ENCODE results near the gene CHST3. TPM values are rescaled to one million over a fixed set of nuclear protein-coding genes. Genes with fewer than 3 reads are reported as not detected.

The CHST3 gene
- polyA plus RNA-seq, 1 donor (not counting 4 experiments of a cell fraction or from before 2014, with no cell fraction given) = 12.0 TPM

GRCh38 chr10:72029414-72029813 lies 65.2 kb downstream of the CHST3 start:
- Histone ChIP-seq H3K27me3 (ENCODE audit: control insufficient read depth, extremely low read depth, insufficient read depth, low read length) (no peaks in the 10 kb centered on the region), H2AFZ (ENCODE audit: control insufficient read depth, low read length) (no peak overlapping the region), H3K4me1 (ENCODE audit: control insufficient read depth, extremely low read depth, insufficient read depth, low read length) (peaks cover 14% of the 10 kb centered on the region), H3K9ac (ENCODE audit: control insufficient read depth, extremely low read depth, insufficient read depth, low read length) (no peak overlapping the region), H4K20me1 (ENCODE audit: control insufficient read depth, extremely low read depth, insufficient read depth, low read length) (no peaks in the 10 kb centered on the region), H3K4me2 (ENCODE audit: control insufficient read depth, extremely low read depth, insufficient read depth, low read depth, low read length) (no peak overlapping the region), H3K9me1 (ENCODE audit: control insufficient read depth, extremely low read depth, insufficient read depth, low read length) (no peaks in the 10 kb centered on the region), H3K9me3 (ENCODE audit: control insufficient read depth, low read depth, low read length) (no peaks in the 10 kb centered on the region), H3K4me3 (ENCODE audit: control insufficient read depth in 2 of 3, extremely low read depth in 1 of 3, insufficient read depth in 2 of 3, low read depth in 1 of 3, low read length in 3 of 3) (no peak overlapping the region), H3K36me3 (ENCODE audit: control insufficient read depth in 2 of 2, extremely low read depth in 1 of 2, insufficient read depth in 2 of 2, low read length in 2 of 2) (no peaks in the 10 kb centered on the region), H3K79me2 (ENCODE audit: control insufficient read depth, insufficient read depth, low read length) (no peaks in the 10 kb centered on the region), H3K27ac (ENCODE audit: control insufficient read depth, insufficient read depth, low read length) (no peak overlapping the region)
- TF ChIP-seq CTCF (optimal IDR thresholded peaks at IDR 0.05 in 1 of 3, IDR thresholded peaks at IDR 0.05 in 1 of 3, conservative IDR thresholded peaks at IDR 0.05 in 1 of 3; ENCODE audit: extremely low read depth in 1 of 3, insufficient read depth in 2 of 3, low read length in 3 of 3) (no peak), EZH2 (IDR thresholded peaks at IDR 0.05; ENCODE audit: low read length) (no peak)
- no peak for FAIRE-seq
- dilution Hi-C loops (cut with MboI; ENCODE audit: extremely low pct_ligation_motif_present, low sequenced_read_pairs) = no loop called here
- DNase-seq (ENCODE audit: low read depth, low spot score) = no peak

GRCh38 chr10:72030762-72031543 lies 66.8 kb downstream of the CHST3 start:
- TF ChIP-seq CTCF (optimal IDR thresholded peaks at IDR 0.05 in 1 of 3, IDR thresholded peaks at IDR 0.05 in 1 of 3, conservative IDR thresholded peaks at IDR 0.05 in 1 of 3; ENCODE audit: extremely low read depth in 1 of 3, insufficient read depth in 2 of 3, low read length in 3 of 3) = no peak
- TF ChIP-seq EZH2 (IDR thresholded peaks at IDR 0.05; ENCODE audit: low read length) = no peak
- H3K79me2 ChIP-seq (ENCODE audit: control insufficient read depth, insufficient read depth, low read length) = no peaks in the 10 kb centered on the region
- no peaks in the 10 kb centered on the region for H3K9me1 ChIP-seq (ENCODE audit: control insufficient read depth, extremely low read depth, insufficient read depth, low read length)
- no peaks in the 10 kb centered on the region for H3K9me3 ChIP-seq (ENCODE audit: control insufficient read depth, low read depth, low read length)
- H3K9ac ChIP-seq (ENCODE audit: control insufficient read depth, extremely low read depth, insufficient read depth, low read length) = no peak overlapping the region
- FAIRE-seq (no peak), DNase-seq (ENCODE audit: low read depth, low spot score) (no peak)
- H4K20me1 ChIP-seq (ENCODE audit: control insufficient read depth, extremely low read depth, insufficient read depth, low read length) = no peaks in the 10 kb centered on the region
- H3K36me3 ChIP-seq (ENCODE audit: control insufficient read depth in 2 of 2, extremely low read depth in 1 of 2, insufficient read depth in 2 of 2, low read length in 2 of 2) = no peaks in the 10 kb centered on the region
- H3K4me3 ChIP-seq (ENCODE audit: control insufficient read depth in 2 of 3, extremely low read depth in 1 of 3, insufficient read depth in 2 of 3, low read depth in 1 of 3, low read length in 3 of 3) = no peak overlapping the region
- H3K27ac ChIP-seq (ENCODE audit: control insufficient read depth, insufficient read depth, low read length) = no peak overlapping the region
- no peaks in the 10 kb centered on the region for H3K27me3 ChIP-seq (ENCODE audit: control insufficient read depth, extremely low read depth, insufficient read depth, low read length)
- H3K4me1 ChIP-seq (ENCODE audit: control insufficient read depth, extremely low read depth, insufficient read depth, low read length) = peaks cover 14% of the 10 kb centered on the region
- H3K4me2 ChIP-seq (ENCODE audit: control insufficient read depth, extremely low read depth, insufficient read depth, low read depth, low read length) = no peak overlapping the region
- H2AFZ ChIP-seq (ENCODE audit: control insufficient read depth, low read length) = no peak overlapping the region
- dilution Hi-C loops (cut with MboI; ENCODE audit: extremely low pct_ligation_motif_present, low sequenced_read_pairs) = no loop called here

Measured in keratinocyte (primary cell).